HCEC 1CT (cell line): Measurements from ENCODE around the gene S100A12.

Experiments used
- DNase-seq: peaks from one replicate; pipeline ENCODE4 v3.0.0-alpha.2; 2017

The S100A12 gene

DNA sequence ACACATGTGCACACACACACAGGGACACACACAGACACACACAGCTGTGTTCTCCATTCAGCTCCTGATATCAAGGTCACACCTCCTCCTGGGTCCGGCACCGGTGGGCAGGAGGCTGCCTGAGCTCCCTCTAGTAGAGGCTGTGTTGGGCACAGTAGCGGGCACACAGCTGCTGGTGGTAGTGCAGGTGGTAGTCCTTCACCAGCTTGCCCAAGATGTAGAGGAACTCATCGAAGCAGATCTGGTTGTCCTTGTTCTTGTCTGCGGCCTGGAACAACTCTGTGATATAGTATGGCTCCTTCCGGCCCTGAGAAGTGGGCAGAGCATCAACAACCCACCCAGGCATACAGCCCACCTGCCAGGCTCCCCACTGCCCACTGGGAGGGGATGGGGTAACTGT is 21.0 kb upstream of the S100A12 start:
- no peak for DNase-seq

DNA sequence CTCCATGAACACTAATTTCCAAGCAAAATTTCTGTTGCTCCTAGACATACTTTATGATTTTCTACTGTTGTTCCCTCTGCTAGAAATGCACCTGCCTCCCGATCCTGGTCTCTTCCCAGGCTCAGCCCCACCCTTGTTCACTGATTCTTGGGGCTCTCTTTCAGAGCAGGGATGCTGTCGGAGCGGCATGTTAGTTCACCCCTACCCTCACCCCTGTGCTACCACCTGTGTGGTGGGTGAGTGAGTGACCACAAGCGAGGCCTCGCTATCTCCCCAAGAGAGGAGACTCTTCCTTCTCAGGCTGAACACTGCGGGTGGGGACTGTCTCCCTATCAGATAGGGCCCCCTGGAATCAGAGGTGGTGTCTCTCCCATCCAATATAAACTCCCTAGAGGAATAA is 20.4 kb upstream of the S100A12 start:
- no peak for DNase-seq

DNA sequence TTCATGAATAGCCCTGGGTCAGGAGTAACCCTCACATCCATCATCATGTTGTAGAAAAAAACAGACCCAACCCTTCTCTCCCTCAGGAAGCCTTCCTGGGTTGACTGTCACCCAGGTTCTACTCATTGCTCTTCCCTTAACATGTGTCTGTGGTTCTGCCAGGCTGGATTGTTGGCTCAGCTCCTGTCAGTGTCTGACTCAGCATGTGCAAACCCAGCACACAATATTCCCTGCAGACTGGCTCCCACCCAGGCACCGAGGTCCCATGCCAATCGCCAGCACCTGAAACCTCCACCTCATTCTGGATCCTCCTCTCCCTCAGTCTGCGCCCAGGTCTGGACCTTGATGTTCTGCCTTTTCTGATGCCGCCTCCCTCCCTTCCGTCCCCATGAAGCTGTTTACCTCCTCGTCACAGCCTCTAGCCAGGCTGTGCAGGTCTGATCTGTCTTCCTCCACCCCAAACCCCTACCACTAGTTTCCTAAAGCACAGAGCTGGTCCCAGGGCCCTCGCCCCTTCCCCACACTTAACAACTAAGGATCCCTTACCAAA is 19.8 kb upstream of the S100A12 start:
- peak; percentile 19 for DNase-seq

DNA sequence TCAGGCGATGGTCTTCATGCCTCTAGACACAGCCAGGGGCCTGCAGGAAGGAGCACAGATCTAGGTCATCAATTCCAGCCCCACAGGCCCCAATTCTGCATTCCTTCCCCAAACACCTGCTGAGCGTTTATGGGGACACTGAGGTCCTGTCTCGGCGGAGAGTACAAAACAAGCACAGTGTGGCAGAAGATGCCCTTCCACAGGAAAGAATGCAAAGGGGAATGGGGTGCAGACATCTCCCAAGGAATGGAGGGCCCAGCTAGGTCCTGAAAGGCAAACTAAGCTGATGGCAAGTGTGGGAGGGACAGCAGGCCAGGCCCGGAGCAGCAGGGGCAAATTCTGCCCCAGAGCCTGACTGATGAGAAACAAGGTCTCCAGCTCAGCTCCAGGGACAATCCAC is 19.0 kb upstream of the S100A12 start:
- DNase-seq = no peak

DNA sequence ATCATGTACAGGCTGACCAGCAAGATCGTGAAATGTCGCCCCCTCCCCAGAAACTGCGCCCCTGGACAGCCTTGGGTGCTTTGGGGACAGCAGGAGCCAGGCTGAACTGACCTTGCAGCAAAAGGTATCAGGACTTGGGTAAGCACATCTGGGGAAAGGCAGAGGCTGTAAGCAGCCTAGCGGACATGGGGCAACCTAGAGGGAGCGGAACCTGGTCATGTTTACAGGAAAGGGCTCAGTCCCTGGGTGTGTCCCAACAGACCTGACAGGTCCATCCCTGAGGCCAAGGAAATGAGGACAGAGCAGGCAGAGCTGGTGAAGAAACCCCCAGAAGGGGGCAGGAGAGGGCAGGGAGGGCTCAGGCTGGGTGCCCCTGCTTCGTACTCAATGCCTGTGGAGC is 18.5 kb upstream of the S100A12 start:
- no peak for DNase-seq

DNA sequence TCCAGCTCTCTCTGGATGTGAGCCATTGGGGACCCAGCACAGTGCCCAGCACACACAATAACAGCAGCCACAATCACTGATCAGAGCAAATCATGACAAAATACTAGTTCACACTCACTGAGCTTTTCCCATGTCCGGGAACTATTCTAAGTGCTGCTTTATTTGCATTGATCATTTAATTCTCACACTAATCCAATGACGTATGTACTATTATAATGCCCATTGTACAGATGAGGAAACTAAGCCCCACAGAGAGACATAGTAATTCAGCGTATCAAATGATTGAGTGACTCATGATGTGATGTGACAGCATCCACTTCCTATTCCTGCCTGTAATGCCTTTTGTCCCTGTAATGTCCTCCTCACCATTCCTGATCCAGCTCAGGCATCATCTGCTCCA is 17.4 kb upstream of the S100A12 start:
- DNase-seq = no peak

DNA sequence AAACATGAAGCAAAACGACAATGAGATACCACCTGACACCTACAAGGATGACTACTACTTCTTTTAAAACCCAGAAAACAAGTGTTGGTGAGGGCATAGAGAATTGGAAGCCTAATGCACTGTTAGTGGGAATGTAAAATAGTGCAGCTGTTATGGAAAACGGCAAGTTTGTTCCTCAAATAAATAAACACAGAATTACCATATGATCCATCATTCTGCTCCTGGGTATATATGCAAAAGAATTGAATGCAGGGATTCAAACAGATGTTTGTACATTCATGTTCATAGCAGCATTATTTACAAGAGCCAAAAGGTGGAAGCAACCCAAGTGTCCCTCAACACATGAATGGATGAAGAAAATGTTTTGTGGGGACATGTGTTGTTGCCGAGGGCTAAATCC is 16.8 kb upstream of the S100A12 start:
- DNase-seq = no peak

DNA sequence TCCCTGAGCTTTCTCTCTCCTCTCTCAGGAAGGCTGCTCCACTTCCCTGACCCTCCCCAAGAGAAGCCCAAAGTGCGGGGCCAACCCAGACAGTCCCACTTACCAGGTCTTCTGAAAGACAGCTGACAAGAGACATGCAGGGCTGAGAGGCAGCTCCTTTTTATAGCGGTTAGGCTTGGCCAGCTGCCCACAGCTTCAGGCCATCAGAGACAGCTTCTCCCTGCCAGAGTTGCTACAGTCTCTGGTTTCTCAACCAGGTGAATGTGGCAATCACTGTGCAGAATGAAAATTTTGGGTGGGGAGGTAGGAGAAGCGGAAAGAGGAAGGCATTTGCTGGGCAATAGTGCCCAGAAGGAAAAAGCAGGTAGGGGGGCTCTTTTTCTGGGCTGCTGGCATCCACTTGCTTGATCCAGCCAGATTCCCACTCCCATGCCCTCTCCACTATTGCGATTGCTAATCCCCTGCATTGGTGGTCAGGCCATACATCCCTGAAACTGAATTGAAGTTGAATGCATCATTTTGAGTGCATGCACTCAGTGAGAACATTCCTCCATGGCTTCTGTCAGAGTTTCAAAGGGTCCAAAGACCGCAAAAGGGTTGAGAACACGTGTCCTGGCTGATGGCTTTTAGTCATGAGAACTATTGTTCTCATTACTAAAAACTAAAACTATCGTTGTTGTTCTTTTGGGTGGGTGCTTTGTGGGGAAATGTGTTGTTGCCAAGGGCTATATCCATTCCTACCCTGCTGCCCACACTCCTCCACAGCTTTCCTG is 15.7 kb upstream of the S100A12 start, which contains the start of gene S100A8:
TSS of gene S100A8 (minus strand) at position 136 of the 773 bp plus-strand sequence. CDS start 538 bp downstream, outside the sequence.
- DNase-seq = no peak

DNA sequence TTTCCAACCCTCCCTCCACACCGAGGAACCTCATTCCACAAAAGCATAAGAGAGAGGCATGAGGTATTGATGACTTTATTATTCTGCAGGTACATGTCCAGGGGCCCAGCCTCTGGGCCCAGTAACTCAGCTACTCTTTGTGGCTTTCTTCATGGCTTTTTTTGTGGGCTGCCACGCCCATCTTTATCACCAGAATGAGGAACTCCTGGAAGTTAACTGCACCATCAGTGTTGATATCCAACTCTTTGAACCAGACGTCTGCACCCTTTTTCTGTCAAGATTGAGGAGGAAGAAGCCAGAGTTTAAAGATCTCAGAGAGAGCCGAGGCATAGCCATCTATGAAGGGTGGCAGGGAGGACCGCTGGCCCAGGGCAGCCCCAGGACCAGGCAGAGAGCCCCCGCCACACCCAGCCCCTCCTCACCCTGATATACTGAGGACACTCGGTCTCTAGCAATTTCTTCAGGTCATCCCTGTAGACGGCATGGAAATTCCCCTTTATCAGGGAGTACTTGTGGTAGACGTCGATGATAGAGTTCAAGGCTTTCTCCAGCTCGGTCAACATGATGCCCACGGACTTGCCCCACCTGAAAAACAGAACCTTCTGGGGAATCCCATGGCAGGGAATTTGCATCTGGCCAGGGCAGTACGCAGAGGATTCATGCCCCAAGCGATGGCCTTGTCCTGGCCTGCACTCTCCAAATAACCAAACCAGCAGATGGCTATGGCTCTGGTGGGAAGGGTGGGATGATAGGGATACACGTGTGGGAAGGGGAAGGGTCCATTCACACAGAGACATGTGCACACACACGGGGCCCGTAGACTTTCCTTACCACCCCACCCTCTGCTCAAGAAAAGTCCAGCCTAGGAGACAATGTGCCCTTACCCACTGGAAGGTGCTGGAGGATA is 14.8 kb upstream of the S100A12 start:
- no peak for DNase-seq

DNA sequence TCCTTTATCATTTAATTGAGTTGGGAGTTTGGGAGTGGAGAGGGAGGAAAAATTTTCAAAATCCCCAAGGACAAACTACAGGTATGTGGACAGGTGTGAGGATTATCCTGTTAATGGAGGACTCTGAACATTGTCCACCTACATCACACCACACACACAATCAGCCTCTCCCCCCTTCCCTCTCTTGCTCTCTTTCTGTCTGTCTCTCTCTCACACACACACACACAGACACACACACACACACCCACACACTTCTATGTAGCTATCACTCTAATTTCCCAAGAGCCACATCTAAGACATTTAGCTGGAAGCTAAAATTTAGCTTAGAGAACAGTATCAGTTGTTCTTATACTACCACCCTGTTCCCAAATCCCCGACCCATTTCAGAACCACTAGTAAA is 14.0 kb upstream of the S100A12 start:
- DNase-seq = no peak

DNA sequence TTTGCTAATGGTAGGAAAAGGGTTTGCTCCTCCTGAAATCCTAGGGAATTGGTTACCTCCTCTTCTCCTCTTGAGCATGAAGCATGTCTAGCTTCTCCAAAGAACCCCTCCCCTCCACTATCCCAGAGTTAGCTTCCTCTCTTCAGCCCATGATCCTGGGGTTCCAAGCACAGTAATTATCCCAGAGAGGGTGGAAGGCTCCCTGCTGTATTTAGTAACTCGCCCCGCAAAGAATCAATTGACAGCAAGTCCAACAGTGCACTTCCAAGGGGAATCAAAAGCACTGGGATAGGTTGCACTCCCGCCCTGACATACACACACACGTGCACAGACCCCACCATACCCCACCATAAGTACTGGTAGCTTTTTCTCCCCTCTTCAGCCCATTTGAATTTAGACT is 12.4 kb upstream of the S100A12 start:
- DNase-seq = no peak

DNA sequence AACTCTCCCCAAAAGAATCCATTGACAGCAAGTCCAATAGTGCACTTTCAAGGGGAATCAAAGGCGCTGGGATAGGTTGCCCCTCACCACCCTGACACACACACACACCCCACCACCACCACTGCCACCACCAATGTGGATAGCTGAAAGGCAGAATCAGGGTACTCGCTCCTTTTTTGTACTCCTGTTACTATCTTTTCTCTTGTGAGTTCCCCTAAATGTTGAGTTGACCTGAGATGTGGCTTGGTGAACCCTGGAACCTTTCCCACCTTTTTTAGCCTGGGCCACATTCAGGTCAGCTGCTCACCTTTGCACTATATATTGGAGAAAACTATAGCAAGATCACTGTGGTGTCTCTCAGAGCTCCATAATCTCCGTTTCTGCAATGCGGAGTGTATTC is 11.6 kb upstream of the S100A12 start:
- no peak for DNase-seq

DNA sequence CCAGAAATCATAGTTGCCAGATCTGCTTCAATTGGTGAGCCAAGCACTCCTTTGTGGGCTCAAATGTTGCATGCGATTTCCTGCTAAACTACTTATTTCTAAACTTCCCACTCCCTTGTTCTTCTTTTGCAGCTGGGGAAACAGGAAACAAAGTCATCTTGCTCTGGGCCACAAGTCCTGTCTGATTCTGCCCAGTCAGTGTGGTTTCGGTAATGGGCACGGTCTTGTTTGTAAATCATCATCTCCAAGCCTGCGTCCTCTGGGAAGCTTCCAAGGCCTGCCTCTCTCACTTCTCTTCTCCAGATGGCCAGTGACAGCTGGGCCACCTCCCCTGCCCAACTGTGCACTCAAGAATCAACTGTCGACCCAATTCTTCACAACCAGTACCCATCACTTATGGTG is 11.1 kb upstream of the S100A12 start:
- DNase-seq = no peak

DNA sequence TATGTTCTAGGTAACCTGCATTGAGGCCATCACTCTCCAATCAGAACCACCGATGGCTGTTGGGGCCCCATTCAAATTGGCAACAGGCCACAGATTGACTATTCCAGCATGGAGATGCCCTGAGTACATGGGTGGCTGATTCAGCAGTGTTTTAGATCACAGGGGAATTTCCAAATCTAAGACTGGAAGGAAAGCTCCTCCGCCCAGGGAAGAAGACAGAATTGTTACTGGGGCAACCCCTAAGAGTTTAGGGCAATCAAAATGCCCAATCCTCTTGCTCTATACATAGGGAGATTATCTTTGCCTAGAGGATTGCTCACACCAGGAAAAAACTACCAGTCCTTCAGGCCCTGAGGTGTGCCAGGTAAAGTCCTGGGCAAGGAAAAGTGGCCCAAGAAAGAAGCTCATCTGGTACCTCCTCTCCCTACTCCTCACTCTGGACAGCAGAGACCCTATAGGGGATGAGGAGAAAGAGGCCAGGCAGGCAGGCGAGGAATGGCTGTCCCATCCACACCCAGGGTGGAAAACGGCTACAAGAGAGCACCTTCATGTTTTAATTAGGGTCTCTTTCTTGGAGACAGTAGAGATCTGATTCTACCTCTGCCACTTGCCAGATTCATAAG is 9.6 kb upstream of the S100A12 start:
- DNase-seq = no peak

DNA sequence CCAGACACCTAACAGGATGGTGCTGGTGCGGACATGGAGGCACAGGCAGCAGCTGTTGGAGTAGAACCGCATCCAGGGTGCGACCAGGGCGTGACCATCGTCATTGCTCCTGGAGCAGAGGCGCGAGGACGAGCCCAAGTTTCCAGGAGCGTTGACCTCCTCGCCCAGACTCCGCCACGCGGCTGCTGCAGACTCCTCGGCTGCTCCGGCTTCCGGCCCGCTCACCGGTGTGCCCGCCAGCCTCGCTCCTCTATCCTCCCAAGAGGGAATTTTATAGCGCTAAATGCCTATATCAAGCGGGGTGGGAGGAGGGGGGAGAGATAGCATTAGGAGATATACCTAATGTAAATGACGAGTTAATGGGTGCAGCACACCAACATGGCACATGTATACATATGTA is 5.3 kb upstream of the S100A12 start:
- no peak for DNase-seq

DNA sequence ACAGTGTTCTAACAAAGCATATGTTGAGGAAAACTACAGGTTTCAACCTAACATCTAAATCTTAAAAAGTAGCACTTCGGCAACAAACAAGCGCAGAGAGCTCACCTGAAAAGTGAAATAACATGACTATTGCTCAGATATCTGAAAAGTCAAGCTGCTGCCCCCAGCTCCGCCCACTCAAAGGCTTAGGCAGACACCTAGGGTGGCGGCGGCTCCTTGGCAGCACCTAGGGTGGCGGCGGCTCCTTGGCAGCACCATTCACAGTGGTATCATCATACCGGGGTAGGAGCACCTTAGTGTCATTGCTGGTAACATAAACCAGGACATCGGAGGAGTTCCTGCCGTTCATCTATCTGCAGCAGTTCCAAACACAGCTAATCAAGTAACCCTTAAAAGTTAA is 4.2 kb upstream of the S100A12 start:
- DNase-seq = no peak

DNA sequence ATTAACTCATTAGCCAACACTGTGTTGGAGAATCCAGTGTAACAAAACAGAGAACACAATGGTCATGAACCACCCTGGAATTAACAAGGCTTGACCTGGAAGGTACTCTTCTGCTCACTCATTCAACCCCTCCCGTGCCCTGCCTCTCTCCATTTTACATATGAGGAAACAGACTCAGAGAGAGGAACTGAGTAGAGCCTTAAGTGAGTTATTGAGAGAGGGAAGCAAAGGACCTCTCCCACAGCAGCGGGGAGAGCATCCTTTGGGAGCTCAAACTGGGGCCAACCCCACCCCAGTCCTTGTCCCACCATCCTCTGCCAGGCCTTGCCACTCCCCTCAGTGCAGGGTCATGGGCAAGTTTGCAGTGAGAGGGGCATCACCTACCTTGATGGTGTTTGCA is 1.4 kb downstream of the S100A12 start:
- no peak for DNase-seq

DNA sequence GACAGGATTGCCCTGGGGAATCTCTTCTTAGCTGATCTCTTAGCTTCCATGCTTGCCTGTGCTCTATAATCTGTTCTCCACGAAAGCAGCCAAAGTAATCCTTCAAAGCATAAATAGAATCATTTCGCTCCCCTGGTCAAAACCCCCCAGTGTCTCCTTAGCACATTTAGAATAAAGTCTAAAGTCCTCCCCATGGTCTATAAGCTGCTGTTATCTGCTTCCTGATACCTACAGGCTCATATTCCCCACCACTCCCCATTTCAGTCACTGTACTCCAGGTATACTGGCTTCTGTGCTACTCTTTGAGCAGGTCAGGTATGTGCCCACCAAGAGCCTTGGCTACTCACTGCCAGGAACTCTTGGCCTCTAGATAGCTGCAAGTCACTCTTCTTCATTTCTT is 2.9 kb downstream of the S100A12 start:
- no peak for DNase-seq

DNA sequence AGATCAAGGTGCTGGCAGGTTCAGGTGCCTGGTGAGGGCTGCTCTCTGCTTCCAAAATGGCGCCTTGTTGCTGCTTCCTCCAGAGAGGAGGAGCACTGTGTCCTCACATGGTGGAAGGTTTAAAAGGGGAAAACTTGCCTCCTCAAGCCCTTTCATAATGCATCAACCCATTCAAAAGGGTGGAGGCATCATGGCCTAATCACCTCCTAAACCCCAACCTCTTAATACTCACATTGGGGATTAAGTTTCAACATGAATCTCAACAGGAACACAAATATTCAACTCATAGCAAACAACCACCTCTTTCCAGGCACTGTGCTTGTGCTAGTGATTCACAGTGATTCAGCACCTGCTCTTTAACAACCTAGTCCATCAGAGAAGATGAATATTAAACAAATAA is 4.2 kb downstream of the S100A12 start:
- DNase-seq = no peak

DNA sequence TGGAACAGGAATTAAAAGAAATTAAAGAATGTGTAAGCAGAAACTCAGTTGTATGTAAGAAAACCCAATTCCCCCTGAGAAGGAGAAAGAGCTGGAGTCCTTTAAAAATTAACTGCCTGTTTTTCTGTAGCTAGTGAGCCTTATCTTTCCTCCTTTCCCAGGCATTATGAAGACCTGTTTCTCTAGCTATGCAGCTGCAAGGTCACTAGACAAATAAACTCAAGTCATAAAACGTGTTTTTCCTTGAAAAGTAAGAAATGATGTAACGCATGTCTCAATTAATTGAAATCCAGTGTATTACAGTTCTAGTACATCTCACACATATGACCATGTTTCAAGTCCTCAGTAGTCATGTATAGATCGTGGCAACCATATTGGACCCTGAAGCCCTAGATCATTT is 5.3 kb downstream of the S100A12 start:
- no peak for DNase-seq

DNA sequence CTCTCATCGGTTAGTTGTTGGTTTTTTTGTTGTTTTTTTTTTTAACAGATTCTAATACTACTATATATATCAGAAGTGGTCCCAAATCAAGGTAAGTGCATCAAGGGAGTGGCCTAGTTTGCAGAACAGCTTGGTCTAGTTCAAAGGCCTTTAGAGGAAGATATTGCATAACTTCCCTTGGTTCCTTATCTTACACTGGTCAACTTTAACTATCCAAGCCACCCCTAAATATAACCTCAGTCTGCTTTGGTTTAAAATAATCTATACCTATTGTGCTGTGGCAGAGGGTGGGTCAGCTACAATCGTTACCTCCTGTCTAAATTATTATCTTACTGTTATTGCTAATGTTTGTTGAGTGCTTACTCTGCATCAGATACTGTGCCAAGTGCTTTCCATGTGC is 6.9 kb downstream of the S100A12 start:
- DNase-seq = no peak

DNA sequence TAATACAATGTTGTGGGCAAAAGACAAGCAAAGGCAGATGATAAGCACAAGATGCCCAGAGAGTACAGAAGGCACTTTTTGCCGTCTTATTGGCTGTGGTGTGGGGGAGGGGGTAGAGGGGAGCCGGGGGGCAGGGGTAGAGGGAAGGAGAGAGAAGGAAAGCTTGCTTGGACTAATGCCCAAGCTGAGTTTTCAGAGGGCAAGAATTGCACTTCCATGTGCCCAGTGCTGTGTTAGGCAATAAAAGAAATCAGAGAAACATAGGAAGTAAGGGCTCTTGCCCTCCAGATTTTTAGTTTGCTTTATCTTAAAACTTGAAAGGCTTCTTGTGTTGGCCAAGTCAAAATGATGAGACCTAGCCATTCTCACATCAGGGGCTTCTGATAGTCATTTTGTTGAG is 8.3 kb downstream of the S100A12 start:
- no peak for DNase-seq

DNA sequence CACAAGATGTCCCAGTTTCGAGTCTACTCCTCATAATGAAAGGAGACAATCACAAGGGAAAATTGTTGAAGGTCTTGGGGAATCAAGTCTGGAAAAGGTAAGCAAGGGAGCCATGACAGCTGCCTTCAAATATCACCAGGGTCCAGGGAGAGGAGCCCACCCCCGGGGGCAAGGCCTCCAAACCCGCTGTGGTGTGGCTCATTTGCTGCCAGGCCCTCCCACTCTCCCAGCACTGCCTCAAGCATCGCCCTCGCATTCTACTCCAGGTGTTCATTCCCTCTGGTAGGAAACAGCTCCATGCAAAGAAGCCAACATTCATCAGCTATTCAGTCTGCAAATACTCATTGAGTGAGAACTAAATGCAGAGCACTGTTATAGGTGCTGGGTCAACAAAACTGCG is 9.2 kb downstream of the S100A12 start:
- no peak for DNase-seq

DNA sequence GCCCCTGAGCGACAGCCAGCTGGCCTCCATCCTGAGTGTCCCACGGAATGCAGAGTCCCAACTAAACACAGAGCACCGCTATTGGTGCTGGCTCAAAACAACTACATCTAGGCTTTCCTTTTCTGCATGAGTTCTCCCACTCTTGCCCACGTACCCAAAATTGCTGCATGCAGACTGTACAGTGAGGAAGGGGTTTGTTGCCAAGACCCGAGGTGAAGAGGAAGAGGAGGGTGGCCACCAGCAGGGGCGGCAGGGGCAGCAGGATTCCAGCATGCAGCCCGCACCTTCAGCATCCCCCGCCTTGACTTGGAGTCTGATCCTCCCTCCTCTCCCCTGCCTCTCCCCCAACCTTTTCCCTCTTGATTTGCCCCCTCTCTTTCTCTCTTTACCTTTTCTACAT is 9.7 kb downstream of the S100A12 start:
- no peak for DNase-seq
